Upper lobe of right lung (tissue), 1 donor: ENCODE data around the gene PPEF2. TPM values are rescaled to one million over a fixed set of nuclear protein-coding genes. Genes with fewer than 3 reads are reported as not detected.

Experiments used
- ATAC-seq: fragments of 200-7000 bp; cut with Tn5 transposase; one replicate; pipeline ENCODE4 v1.9.1; 2020; ENCODE audit warnings: mild to moderate bottlenecking, moderate library complexity
- DNase-seq: peaks from one replicate; pipeline ENCODE4 v3.0.0-alpha.2; 2020
- H3K27ac ChIP-seq: fragments of 200-600 bp; one replicate; pipeline ENCODE4 v1.8.0; 2022
- H3K27me3 ChIP-seq: fragments of 200-600 bp; one replicate; pipeline ENCODE4 v1.8.0; 2022; ENCODE audit warnings: mild to moderate bottlenecking
- H3K36me3 ChIP-seq: fragments of 200-600 bp; one replicate; pipeline ENCODE4 v1.8.0; 2022
- H3K4me1 ChIP-seq: fragments of 200-600 bp; one replicate; pipeline ENCODE4 v1.8.0; 2022
- H3K4me3 ChIP-seq: fragments of 200-600 bp; one replicate; pipeline ENCODE4 v1.8.0; 2022; ENCODE audit warnings: mild to moderate bottlenecking
- H3K9me3 ChIP-seq: fragments of 200-600 bp; one replicate; pipeline ENCODE4 v1.8.0; 2022
- intact Hi-C: fragments of 100-400 bp; cut with DNase I; formaldehyde crosslinking; loops from one replicate; pipeline ENCODE4 v1.11.0; 2022
- total RNA-seq: library from RNA; stranded (reverse); fragmentation: NEBNext Ultra II Directional; extraction: Animal tissue kit (Norgen Biotek cat#: 25700); gene quantifications from one replicate; pipeline ENCODE4 v1.2.1, GENCODE V29; 2021
- TF ChIP-seq, protein P1 (sequence below): fragments of 200-600 bp; IDR thresholded peaks from one replicate; pipeline ENCODE4 v1.8.0; 2022; ENCODE audit warnings: antibody characterized with exemption
- donor health status: DM: no; HTN: yes; CAD: no; lungs with severe emphysema.

Gene PPEF2
- total RNA-seq, 1 donor from 2014 or later = not detected

DNA sequence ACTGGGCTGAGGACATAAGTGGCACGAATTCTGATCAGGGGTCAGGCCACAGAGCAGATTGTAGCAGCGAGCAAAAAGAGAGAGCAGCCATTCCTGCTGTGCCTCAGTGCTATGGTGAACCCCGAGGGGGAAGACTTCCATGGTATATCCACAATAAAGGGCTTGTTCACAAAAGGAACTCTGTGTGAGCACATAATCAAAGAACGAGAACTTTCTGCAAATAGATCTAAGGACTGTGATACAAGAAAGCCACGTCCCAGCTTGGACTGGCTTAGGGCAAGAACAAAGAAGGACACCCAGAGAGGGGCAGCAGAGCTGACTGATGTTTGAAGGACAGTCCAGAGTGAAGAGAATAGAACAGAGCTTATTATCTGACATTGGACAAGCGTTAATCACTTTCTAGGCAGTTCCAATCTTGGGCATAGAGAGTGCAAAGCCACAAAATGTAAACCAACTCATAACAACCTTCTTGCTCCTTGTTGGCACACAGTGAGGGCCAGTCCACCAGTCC lies 24.0 kb downstream of the PPEF2 start:
- intact Hi-C loops = no loop called here
- Histone ChIP-seq H3K9me3 (no peaks in the 10 kb centered on the region), H3K27me3 (no peaks in the 10 kb centered on the region), H3K36me3 (no peaks in the 10 kb centered on the region), H3K4me3 (no peak overlapping the region), H3K4me1 (no peaks in the 10 kb centered on the region), H3K27ac (no peak overlapping the region)
- no peak for ATAC-seq
- no peak for DNase-seq
- TF ChIP-seq, protein P1, sequence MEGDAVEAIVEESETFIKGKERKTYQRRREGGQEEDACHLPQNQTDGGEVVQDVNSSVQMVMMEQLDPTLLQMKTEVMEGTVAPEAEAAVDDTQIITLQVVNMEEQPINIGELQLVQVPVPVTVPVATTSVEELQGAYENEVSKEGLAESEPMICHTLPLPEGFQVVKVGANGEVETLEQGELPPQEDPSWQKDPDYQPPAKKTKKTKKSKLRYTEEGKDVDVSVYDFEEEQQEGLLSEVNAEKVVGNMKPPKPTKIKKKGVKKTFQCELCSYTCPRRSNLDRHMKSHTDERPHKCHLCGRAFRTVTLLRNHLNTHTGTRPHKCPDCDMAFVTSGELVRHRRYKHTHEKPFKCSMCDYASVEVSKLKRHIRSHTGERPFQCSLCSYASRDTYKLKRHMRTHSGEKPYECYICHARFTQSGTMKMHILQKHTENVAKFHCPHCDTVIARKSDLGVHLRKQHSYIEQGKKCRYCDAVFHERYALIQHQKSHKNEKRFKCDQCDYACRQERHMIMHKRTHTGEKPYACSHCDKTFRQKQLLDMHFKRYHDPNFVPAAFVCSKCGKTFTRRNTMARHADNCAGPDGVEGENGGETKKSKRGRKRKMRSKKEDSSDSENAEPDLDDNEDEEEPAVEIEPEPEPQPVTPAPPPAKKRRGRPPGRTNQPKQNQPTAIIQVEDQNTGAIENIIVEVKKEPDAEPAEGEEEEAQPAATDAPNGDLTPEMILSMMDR = no peak

DNA sequence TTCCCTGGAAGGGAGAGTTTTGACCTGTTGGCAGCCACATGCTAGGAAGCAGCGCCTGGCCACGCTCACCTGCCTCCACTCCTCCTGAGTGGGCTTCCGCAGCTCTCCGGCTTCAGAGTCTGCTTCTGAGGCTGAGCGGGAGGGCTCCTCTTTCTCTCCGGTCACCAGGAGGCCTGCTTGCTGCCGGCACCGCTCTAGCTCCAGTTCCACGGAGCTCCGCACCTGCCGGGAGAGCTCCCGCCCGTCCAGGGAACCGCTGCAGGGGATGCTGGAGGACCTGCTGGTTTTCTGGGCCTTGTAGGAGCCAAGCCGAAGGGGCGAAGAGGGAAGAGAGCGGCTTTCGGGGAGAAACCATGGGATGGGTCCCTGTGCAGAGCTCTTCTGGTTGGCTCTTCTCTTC lies 26.0 kb downstream of the PPEF2 start:
- H3K4me3 ChIP-seq = no peak overlapping the region
- H3K27ac ChIP-seq = no peak overlapping the region
- no peaks in the 10 kb centered on the region for H3K9me3 ChIP-seq
- H3K36me3 ChIP-seq = no peaks in the 10 kb centered on the region
- TF ChIP-seq, protein P1 = no peak
- intact Hi-C loops = no loop called here
- H3K4me1 ChIP-seq = no peaks in the 10 kb centered on the region
- DNase-seq (no peak), ATAC-seq (no peak)
- H3K27me3 ChIP-seq = no peaks in the 10 kb centered on the region

DNA sequence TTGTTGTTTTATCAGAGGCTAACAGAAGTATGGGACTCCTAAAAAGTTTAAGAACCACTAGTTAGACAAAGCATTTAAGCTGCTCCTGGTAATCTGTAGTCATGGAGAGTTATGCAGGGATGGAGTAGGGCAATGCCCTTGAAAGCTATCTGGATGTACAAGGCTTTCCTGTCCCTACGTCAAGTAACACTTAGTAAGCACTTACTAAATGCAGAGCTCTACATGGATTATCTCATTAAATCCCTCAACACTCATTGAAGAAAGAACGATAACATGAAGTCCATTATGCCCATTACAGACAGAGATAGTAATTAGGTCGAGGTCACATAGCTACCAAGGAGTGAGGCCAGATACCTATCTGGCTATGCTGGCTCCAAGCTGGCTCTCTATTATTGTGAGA lies 33.2 kb downstream of the PPEF2 start:
- no peaks in the 10 kb centered on the region for H3K9me3 ChIP-seq
- H3K4me3 ChIP-seq = no peak overlapping the region
- TF ChIP-seq, protein P1 = no peak
- DNase-seq (no peak), ATAC-seq (no peak)
- no peaks in the 10 kb centered on the region for H3K4me1 ChIP-seq
- H3K27me3 ChIP-seq = no peaks in the 10 kb centered on the region
- intact Hi-C loops = no loop called here
- no peak overlapping the region for H3K27ac ChIP-seq
- no peaks in the 10 kb centered on the region for H3K36me3 ChIP-seq

DNA sequence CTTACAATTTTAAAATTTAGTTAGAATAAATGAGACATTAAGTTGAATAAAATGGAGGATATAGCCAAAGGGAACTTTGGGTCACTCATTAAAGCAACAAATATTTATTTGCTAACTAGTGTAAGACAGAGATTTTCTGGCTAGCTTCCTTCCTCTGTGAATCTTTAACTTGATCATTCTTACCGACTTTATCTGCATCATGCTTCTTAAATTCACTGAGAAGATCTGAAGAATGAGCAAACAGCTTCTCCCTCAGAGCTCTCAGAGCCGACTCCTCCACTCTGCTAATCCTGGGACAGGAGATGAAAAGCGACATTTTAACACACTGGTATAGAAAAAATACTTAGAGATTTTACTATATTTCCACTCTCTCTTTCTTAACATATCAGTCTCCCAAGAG lies 35.1 kb downstream of the PPEF2 start:
- H3K9me3 ChIP-seq = no peaks in the 10 kb centered on the region
- ATAC-seq (no peak), DNase-seq (no peak)
- no peak overlapping the region for H3K27ac ChIP-seq
- no peaks in the 10 kb centered on the region for H3K36me3 ChIP-seq
- no peaks in the 10 kb centered on the region for H3K4me1 ChIP-seq
- no peaks in the 10 kb centered on the region for H3K27me3 ChIP-seq
- intact Hi-C loops = no loop called here
- TF ChIP-seq, protein P1 = no peak
- no peak overlapping the region for H3K4me3 ChIP-seq

DNA sequence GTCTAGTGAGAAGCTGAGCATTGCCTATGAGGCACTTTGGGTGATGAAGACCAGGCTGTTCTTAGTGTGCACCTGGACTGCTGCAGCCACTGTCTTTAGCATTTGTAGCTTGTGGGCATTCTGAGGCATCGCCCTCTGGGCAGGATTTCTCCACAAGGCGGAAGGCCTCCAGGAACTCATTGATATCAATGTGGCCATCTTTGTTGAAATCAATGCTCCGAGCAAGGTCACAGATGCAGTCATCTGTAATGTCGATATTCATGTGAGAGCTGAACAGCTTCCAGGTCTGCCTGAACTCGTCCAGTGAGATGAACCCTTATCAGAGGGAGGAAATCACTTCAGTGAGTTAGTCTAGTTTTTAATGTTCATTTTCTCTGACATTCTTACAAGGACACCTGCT lies 41.6 kb downstream of the PPEF2 start:
- H3K27me3 ChIP-seq = no peaks in the 10 kb centered on the region
- no peaks in the 10 kb centered on the region for H3K36me3 ChIP-seq
- DNase-seq (no peak), ATAC-seq (no peak)
- H3K4me3 ChIP-seq = no peak overlapping the region
- no peak overlapping the region for H3K27ac ChIP-seq
- no peaks in the 10 kb centered on the region for H3K4me1 ChIP-seq
- intact Hi-C loops = no loop called here
- H3K9me3 ChIP-seq = no peaks in the 10 kb centered on the region
- TF ChIP-seq, protein P1 = no peak

DNA sequence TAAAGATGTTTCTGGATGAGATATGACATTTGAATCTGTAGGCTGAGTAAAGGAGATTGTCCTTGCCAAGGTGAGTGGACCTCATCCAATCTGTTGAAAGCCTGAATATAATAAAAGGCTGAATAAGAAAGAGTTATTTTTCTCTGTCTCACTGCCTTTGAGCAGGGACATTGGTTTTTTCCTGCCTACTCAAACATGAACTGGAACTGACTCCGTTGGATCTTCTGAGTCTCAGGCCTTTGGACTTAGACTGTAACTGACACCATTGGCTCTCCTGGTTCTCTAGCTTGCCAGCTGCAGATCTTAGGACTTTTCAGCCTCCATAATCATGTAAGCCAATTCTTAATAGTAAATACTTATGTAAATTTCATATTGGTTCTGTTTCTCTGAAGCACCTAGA lies 43.5 kb downstream of the PPEF2 start:
- Histone ChIP-seq H3K4me1 (no peaks in the 10 kb centered on the region), H3K36me3 (no peaks in the 10 kb centered on the region), H3K27ac (no peak overlapping the region), H3K4me3 (no peak overlapping the region), H3K27me3 (no peaks in the 10 kb centered on the region), H3K9me3 (no peaks in the 10 kb centered on the region)
- DNase-seq (no peak), ATAC-seq (no peak)
- intact Hi-C loops = no loop called here
- TF ChIP-seq, protein P1 = no peak
